22Rv1 (cell line): Measurements from ENCODE around the gene RNF223.

Experiments
- H3K27ac ChIP-seq: fragments of 450-650 bp; 2 replicates; pipeline ENCODE4 v1.5.1; 2017
- ZFX ChIP-seq: fragments of 450-650 bp; IDR thresholded peaks from 2 replicates; pipeline ENCODE4 v1.6.1; 2017; ENCODE audit warnings: antibody characterized with exemption, borderline replicate concordance
- TF ChIP-seq, protein P1 (sequence below): fragments of 450-650 bp; IDR thresholded peaks from 2 replicates; pipeline ENCODE4 v1.5.1; 2017; ENCODE audit warnings: mild to moderate bottlenecking

RNF223 gene

GRCh38 chr1:1088801-1089680, 14.9 kb upstream of the RNF223 start:
- no peak overlapping the region for H3K27ac ChIP-seq
- TF ChIP-seq, protein P1, sequence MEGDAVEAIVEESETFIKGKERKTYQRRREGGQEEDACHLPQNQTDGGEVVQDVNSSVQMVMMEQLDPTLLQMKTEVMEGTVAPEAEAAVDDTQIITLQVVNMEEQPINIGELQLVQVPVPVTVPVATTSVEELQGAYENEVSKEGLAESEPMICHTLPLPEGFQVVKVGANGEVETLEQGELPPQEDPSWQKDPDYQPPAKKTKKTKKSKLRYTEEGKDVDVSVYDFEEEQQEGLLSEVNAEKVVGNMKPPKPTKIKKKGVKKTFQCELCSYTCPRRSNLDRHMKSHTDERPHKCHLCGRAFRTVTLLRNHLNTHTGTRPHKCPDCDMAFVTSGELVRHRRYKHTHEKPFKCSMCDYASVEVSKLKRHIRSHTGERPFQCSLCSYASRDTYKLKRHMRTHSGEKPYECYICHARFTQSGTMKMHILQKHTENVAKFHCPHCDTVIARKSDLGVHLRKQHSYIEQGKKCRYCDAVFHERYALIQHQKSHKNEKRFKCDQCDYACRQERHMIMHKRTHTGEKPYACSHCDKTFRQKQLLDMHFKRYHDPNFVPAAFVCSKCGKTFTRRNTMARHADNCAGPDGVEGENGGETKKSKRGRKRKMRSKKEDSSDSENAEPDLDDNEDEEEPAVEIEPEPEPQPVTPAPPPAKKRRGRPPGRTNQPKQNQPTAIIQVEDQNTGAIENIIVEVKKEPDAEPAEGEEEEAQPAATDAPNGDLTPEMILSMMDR = no peak
- no peak for TF ChIP-seq ZFX

DNA sequence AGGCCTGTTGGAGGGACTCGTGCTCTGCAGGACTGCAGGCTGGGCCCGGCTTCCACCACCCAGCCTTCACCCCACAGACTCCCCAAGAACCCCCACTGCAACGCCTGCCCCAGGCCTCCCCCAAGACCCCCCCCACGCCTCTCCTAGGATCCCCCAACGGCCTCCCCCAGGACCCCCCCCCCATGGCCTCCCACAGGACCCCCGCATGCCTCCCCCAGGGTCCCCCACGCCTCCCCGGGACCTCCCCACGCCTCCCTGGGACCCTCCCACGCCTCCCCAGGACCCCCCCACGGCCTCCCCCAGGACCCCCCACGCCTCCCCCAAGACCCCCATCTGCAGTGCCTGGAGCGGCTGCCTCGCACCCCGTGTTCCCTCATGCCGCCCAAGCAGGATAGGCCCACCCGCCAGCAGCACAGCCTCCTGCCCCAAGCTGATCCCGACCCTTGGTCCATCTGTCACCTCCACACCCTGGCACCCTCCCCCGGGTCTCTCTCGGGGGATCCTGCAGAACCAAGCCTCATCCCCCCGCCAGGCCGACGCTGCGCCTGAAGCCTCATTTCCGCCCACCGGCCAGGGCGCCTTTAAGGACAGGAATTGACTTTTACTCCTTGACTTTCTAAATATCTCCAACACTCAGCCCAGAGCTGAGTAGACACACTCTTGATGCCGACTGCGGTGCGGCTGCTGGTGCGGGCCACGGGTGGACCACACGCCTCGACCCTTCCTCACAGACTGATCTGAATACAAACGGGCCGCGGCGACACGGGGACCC, 14.1 kb upstream of the RNF223 start:
- no peak overlapping the region for H3K27ac ChIP-seq
- TF ChIP-seq, protein P1 = no peak
- TF ChIP-seq ZFX = no peak

DNA sequence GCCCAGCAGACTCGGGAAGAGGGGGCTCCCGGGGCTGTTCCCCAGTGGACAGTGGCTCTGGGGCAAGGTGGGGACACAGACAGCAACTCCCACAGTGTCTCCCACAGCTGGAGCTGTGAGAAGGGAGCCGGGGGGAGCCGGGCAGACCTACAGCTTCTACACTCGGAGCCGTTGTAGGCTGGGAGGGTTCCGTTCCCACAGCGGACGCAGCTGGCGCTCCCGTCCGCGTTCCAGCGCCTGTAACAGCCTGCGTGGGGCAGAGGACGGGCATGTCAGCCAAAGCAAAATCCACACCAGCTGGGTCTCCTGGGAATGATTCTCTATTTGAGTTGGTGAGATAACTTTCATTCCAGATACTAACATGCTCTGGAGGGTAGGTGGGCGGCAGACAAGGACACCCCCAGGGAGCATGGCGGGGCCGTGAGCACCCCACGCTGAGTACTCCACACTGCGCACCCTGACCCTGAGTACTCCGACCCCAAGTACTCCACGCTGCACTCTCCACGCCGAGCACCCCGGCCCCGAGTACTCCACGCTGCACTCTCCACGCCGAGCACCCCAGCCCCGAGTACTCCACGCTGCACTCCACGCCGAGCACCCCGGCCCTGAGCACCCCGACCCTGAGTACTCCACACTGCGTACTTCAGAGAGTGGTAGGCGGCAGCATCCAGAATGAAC, 13.4 kb upstream of the RNF223 start:
- TF ChIP-seq, protein P1 = no peak
- TF ChIP-seq ZFX = no peak
- H3K27ac ChIP-seq = no peak overlapping the region

DNA sequence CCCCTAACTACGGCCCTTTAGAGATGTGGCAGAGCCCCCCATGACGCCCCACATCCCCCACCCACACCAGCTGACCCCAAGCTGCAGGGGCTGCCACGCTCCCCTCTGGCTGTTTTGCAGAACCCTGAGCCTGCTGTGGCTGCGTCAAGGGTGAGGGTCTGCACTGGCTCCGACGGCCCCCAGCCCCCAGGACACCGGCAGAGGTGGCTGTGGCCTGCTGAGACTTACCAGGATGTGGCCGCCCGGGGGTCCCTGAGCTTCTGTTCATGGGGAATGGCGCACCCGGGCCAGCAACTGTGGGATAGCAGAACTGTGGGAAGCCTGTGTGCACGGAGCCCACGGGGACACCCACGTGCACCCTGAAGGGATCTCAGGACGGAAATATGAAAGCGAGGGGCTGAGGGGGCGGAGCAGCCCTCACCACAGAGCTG, 12.8 kb upstream of the RNF223 start:
- TF ChIP-seq ZFX = no peak
- TF ChIP-seq, protein P1 = no peak

GRCh38 chr1:1085911-1086841, 12.1 kb upstream of the RNF223 start:
- no peak overlapping the region for H3K27ac ChIP-seq
- TF ChIP-seq, protein P1 = no peak
- no peak for TF ChIP-seq ZFX

More for the DNA sequence above, 12.8 kb upstream of the RNF223 start:
- no peak overlapping the region for H3K27ac ChIP-seq

DNA sequence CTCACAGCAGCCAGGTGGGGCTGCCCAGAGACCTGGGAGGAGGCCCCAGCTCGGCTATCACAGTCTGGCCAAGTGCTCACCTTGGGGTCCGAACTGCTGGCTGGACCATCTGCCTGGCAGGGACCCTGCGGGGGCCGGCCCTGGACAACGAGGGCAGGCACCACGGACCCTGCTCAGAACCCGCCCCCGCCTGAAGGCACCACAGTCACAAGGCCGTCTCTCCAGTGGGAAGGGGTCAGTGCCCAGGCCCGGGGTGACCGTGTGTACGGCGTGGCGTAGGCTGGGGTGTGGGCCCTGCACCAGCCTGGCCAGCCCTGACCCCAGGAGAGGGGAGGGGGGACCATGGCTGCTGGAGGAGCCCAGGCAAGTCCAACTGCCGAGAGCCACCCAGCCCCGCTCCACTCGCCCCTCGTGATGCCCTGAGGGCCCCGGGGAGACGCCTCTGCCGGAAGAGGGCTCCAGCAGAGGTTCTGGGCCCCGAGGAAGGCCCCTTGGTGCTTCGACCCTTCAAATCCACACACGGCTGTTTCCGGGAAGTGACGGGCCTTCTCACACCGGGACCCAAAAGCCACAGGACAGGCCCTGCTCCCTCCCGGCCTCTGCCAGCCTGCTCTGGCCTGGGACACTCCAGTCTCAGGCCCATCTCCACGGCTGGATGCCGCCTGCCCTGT, 11.2 kb upstream of the RNF223 start:
- no peak for TF ChIP-seq ZFX
- TF ChIP-seq, protein P1 = no peak
- H3K27ac ChIP-seq = no peak overlapping the region
